Hematopoietic multipotent progenitor cell treated with erythropoietin and hydrocortisone succinate and interleukin-3 and kit ligand, for 6 days (in vitro differentiated cells): Measurements from ENCODE around the gene PRSS56.

Source experiments
- DNase-seq: peaks from one replicate; pipeline ENCODE4 v3.0.0-alpha.2; 2015

PRSS56 gene

DNA sequence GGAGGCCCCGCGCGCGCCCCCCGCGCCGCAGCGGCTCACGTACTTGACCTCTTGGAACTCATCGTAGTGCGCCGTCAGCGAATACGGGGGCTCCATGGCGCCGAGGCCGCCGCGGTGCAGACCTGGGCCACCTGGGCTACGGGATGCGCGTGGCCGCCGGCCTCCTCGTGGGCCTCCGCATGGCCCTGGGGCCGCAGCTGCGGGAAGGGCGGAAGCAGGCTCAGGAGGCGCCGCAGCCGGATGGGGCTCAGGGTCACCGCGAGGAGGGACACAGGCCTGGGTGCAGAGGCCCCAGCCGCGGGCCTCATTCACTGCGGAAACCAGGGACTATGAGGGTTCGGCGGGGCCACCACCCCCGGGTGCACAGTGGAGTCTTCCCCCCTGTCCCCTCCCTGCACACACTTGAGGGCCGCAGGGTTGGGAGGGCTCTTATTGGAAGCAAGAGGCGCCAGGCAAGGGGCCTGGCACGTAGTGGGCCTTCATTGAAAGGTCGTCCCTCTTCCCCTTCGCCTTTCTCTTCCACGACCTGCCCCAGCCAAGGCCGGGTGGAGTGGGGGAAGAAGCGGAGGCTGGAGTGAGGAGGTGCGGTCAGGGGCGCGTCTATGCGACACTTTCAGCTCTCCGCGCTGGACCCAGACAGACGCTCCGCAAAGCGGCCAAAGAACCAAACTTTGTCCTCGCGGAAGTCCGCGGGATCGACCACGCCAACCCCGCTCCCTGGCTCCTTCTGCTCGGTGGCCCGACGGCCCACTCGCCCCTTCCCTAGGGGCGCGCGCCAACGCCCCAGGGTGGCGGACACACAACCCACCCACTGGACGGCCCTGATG is 33.4 kb upstream of the PRSS56 start:
- DNase-seq: no peak

DNA sequence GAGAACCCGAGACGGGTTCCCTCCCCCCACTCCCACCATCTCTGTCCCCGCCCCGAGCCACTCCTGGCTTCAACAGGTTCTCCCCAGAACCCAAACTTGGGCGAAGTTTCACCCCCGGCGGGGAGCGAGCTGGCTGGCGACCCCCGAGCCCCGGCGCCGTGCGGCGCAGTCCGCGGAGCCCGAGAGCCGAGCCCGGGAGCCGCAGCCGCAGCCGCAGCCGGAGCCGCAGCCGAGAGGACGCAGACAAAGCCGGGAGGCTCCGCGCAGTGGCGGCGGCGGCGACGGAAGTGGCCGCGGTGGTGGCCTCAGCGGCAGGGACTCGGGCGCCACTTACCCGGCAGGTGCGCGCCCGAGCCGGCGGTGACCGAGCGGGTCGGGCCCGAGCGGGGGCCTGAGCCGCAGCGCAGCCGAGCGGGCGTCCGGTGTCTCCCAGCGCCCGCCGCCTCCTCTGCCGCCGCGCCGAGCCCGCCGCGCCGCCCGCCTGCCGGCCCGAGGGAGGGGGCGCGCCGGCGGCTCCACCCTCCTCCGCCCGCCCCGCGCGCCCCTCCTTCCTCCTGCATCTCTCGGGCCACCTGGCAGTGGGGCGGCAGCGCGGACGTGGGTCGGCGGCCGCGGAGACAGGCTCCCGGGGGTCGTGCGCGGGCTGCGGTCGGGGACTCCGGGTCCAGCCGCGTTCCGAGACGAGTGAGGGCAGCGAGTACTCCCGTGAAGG is 32.6 kb upstream of the PRSS56 start, which contains the start of gene ECEL1:
Gene ECEL1, minus strand, starts transcription at position 450 of the 712 bp plus-strand sequence. CDS start 1,181 bp downstream, outside the sequence.
- no peak for DNase-seq

DNA sequence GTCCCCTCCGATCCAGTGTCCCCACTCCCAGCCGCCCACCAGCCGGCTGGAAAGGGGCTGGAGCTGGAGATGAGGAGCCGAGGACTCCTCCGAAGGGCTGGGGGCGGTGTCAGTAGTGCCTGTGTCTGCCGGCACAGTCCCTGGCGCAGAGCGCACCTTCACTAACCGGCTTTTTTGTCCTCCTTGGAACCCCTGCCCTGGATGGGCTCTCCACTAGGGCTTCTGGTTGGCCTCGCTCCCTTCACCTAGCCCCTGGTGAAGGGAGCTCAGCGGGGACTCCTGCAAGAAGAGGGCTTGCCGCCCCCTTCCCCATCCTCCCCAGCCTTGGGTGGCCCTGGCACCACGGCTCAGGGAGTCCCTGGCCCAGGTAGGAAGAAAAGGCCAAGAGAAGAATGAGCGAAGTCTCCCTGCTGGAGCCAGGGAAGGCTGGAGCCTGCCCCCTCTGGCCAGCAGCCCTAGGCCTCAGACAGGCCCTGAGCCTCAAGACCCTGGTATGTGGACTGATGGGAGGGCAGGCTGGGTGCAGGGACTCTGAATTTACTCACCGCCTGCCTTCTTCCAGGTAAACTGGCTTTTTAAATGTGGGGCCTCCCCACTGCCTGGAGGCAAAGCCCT is 32.0 kb upstream of the PRSS56 start:
- no peak for DNase-seq

DNA sequence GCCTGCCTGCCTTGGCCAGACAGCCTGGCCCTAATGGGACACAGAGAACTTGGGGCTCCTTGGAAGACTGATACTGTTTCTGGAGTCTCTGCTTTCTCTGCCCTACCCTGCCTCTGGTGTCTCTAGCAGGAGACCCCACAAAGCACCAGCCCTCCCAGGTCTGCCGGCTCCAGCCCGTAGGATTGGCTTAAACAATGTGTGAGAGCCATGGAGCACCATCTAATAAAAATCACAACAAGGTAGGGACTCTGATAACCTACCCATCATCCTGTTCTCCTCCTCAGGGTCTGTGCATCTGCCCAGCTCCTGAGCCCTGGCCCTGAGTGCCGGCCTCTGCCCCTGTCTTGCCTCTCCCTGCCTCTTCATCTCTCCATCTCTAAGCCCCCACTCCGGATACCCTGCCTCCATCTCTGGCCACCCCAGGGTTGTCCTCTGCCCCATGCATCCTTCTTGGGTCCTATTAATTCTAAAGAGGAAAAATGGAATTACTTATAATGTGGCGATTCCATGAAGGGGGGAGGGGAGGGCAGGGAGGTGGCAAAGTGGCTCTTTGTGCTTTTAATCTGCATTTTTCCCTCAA is 31.4 kb upstream of the PRSS56 start:
- no peak for DNase-seq

DNA sequence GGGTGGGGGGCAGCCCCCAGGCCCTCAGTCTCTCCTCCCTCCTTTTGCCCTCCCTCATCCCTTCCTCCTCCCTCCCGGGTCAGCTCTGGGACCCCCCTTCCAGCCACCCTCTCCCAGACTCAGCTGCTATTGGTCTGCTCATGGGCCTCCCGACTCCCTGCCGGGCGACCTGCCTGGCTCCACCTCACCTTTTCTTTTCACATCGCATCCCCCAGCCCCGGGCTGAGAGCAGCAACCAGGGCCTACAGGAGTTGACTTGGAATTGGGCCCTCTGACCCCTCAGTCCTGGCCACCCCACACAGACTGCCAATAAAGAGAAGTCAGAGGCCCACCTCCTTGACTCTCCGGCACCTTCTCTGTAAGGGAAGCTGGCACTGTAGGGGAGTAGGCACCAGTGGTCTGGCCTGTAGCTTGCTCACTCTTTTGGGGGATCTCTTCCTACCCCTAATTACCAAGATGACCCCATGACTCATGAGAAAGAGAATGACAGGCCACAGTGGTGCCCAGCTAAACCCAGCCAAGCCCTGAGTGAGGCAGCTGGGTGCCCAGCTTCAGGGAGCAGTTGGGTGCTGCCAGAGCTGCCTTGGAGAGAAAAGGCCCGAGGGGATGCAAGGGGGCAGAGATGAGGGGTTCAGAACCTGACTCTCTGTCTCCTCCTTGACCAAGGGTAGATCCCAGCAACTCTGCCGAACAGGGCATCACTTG is 30.5 kb upstream of the PRSS56 start:
- no peak for DNase-seq

DNA sequence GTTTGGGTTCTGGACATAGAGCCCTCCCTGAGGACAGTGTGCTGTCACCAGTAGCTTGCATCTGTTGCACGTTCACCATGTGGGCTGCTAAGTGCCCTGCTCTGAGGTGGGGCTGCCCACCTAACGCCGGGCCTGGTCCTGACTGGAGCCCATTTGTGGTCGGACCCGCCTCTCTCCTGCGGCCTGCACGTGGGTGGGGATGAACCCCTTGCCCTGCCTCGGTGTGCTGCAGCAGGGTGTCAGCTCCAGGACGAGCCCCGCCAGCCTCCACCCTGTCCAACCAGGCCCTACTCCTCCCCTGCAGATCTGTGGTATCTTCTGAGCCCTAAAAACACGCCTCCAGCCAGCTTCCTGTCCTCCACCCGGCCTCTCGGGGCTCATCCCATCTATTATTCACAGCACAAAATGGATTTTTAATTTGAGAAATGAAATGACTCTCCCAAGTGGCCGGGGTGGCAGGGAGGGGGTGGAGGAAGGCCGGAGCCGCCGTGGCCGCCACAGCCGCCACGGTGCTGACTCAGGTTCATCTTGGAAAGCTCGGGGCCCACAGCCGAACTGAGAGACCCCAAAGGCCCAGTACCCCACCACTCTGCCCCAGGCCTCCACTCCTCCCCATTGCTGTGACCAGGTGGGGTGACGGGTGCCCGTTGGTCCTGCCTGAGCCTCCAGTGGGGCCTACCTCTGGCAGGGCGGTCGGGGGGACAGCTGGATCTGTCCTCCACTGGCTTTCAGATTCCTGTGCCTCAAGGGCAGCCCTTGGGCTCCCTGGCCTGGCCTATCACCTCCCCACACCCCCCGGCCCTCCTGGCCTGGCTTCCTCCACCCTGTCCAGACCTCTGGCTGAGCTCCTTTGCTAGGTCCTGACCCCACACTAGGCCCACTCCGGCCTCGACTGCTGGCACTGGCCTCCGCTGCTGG is 29.7 kb upstream of the PRSS56 start:
- no peak for DNase-seq

DNA sequence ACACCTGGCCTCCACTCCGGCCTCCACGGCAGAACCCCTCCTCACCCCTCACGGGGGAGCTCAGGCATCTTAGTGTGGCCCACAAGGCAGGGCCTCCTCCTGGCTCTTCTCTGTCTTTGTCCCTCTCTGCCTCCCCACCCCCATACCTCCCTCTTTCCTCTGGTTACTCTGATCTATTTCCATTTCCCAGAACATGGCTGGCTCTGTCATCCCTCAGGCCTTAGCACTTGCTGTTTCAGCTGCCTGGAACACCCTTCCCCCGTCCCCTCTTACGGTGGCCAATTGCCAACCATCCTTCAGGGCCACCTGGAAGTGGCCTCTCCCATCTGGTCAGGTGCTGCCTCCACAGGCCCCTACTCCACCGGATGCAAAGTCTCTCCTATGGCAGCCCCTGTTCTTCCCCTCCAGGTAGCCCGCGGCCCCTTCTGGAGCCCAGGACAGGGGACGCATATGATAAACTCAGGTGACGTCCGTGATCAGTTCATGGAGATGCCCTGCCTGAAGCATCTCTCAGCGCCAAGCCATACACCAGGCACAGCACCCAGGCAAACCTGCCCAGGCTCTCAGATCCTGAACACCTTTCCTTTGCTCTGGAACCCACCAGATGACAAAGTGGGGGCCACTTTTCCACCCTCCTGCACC is 28.9 kb upstream of the PRSS56 start:
- no peak for DNase-seq

DNA sequence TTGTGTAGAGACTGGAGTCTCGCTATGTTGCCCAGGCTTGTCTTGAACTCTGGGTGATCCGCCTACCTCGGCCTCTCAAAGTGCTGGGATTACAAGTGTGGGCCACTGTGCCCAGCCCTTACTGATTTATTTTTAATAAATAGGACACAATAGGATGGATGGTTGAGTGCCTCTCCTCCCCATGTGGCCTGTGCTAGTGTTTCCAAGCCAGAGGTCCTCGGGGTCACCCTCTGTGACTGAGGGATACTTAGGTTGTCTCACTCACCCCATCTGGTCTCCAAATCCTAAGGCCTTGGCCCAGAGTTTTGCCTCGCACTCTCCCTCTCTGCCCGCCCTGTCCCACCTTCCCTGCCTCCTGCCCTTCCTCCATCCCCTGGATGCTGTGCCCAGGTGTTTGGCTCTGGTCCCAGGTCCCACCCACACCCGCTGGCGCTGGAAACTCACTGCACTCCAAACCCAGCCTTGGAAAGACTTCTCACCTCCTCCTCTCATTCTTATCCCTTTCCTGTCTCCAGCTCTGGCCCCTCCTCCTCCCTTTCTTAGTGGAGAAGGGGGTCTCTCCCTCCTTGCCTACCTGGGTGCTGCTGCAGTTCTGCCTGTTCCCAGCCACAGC is 27.8 kb upstream of the PRSS56 start:
- no peak for DNase-seq

DNA sequence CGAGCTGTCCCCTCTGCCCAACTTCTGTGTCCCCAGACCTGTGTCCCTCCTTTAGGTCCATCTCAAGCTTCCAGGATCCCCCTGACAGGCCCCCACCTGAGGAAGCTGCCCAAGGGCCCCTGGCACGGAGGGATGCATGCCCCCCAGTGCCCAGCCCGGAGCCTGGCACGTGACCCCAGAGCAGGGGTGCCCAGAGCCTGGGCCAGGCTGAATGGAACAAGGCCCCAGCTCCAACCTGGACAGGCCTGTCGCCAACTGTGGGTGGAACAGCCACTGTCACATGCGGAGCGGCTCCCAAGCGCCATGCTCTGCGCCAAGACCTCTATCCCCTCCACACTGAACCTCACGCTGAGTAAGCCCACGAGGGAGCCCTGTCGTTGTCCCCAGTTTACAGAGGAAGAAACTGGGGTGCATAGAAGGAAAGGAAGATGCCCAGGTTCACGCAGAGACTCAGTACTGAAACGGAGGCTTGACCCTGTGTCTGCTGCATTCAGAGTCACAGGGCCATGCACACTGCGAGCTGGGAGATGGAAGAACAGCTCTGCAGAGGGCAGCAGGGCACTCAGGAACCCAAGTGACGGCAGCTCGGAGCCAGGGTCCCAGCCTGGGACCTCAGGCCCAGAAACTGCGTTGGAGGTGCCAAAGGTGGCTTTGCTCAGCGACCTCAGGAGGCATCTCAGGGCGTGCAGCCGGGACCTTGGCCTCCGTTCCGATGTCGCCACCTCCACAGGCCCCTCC is 27.1 kb upstream of the PRSS56 start:
- DNase-seq: no peak

DNA sequence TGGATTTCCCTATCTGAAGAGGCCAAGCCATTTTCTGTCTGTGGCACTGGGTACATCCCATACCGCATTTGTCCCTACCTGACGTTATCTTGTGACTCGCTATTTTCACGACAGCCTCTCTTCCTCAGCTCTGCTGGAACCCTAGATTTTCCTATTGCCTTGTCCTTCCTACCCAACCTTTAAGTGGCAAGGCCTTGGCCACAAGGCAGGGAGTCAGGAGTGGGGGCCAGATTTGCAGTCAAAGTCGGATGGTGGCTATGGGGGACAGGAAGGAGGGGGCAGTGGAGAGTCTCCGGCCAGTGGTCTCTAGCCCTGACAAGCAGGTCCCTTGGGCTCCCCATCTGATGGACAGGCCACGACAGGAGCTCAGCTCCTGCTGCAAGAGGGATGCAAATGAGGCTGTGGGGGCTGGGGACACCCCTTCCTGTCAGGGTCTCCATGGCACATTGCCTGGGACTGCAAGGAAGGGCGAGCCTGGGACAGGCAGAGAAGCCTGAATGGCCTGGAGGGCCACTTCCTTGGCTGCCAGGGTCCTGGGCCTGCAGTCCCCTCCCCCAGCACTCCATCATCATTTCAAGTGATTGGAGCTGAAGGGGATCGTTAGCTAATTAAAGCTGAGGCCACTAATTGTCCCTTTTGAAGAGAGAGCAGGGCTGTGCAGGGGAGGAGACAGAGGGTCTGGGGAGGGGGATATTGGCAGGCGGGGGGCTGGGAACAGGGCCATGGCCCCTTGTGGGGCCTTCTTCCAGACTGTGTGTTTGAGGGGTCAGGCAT is 26.3 kb upstream of the PRSS56 start:
- no peak for DNase-seq

DNA sequence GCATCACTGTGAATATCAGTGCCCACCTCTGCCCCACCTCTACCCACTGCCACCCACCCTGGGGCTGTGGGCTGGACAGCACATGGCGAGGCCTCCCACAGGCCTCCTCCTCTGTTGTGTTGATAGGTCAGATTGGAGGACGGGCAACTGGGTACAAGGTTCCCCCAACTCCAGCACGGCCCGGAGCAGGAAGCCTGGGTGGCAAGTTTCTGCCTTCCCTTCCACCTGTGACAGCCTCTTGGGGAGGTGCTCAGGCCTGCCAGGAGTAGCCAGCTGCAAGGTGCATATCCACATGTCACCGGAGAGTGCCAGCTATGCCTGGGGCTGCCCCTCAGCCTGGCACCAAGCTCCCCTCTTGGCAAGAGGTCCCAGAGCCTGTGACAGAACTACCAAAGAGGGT is 25.6 kb upstream of the PRSS56 start:
- no peak for DNase-seq

DNA sequence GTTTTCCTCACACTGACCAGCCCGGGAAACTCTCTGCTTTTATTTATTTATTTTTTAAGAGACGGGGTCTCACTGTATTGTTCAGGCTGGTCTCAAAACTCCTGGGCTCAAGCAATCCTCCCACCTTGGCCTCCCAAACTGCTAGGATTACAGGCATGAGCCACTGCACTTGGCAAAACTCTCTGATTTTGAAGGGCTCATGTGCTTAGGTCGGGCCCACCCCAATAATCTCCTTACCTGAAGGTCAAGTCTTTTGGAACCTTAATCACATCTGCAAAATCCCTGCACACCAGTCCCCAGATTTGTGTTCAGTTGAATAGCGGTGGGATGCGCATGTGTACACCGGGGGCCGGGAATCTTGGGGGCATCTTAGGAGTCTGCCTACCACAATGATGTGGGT is 24.9 kb upstream of the PRSS56 start:
- DNase-seq: no peak

DNA sequence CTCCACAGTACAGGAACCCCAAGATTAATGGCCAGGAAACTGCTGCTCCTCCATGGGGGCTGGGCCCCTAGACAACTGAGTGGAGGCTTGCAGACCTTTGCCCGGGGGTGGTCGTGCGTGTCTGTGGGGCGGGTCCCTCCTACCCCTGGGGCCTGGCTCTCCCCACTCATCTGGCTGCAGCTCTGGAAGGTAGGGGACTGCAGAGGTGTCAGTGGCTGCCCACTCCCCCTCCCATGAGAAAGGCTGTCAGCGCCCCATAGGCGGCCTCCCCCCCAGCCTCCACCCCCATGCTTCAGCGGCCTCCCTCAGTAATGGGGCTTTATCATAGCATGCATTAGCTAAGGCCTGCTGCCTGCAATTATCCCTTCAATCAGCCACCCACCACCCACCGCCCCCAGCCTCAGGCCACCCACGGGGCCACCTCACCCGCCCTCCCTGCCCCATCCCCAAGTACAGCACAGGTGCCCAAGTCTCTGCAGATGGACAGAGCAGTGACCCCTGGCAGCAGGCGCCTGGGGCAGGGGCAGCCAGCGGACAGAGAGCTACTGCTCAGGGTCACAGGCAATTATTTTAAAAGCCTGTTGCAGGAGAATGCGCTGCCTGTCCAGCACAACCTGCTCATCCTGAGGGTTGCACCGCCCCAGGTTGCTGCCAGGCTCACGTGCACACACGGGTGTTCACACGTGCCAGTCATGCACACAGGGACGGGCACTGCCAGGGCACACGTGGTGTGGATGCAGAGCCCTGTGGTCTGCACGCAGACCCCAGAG is 23.5 kb upstream of the PRSS56 start:
- no peak for DNase-seq

DNA sequence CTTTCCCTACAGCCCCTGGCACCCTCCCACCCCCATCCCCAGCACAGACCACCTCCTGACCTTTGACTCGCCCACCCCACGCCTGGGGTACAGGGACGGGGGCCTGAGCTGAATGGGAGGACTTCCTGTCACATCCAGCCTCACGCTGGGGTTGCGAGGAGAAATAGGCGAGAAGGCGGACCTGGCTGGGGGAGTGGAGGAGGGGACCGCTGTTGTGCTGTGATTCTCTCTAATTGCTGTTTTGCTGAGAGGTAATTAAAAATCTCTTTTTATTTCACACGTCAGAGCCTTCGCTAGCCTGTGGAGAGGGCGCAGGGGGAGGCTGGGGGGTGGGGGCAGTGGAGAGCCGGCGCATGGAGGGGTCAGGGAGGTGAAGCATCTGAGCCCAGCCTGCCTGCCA is 22.8 kb upstream of the PRSS56 start:
- no peak for DNase-seq

DNA sequence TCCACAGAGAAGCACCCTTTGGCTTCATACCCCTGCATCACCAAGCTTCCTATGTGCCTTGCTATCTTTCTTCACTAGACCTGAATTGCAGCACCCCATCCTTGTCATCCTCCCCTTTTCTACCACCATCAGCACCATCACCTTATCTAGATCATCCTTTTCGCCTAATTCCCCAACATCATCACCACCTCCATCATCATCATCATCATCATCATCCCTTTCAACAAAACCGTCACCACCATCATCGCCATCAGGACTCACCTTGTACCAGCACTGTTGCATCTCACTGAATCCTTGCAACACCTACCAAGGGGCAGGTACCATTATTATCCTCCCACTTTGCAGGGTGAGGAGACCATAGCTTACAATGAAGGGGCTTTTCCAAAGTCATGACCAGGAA is 21.7 kb upstream of the PRSS56 start:
- DNase-seq: no peak

DNA sequence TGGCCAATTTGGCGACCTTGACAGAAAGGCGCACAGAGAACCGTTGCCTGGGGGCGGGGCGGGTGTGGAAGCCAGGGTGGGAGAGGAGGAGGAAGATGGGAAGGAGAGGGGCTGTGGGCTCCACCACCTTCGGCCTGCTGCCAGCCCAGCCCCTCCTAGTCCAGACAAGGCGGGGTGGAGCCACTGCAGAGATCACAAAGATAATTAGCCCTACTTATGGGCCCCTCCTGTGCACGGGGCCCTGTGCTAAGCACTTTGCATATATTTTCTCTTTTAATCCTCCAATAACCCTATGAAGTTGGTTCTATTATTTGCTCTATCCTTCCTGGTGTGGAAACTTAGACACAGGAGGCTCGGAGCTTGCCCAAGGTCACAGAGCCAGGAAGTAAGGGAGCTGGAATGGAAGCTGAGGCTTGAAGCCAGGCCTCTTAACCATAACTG is 18.8 kb upstream of the PRSS56 start:
- DNase-seq: no peak

DNA sequence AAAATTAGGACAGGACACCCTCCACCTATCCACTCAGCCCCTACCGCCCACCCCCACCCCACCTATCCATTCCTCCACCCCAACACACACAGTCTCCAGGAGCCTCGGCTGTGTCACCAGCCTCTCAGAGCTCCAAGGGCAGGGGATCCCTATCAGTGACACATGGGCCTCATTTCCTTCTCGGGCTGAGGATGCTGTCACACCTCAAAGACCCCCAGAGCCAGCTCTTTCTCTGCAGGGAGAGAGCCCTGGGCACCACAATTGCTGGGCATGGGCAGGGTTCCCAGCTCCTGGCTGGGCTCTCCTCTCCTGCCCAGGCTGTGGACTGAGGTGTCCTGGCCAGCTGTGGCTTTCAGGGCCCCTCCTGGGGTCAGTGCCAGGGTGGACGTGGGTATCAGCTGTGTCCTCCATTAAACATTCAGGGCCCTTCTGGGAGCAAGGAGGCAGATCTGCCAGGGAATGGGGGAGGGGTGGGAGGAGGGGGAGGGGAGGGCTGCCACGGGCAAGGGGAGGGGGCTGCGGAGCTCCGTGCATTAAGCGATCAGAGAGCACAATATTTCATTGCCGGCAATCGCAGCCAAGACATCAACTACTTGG is 18.3 kb upstream of the PRSS56 start:
- no peak for DNase-seq

DNA sequence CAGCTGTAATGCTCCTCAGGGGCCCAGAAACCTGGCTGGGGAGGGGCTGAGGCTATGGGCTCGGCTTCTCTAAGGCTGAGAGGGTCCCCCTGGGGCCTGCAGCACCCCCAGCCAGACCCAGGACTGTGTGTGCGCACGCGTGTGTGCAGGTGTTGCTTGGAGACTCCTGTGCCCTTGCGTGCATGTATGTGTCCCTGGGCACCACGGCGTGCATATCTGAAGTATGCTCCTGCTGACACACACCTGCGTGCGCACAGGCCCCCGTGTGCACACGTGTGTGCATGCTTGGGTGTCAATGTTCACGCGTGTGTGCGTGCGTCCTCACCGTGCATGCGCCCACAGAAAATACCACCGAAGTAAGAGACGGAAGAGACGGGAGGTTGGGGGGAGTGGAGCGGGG is 17.7 kb upstream of the PRSS56 start:
- no peak for DNase-seq
